PFSK-1 (cell line): ENCODE results near the gene DBF4B.
A peak's percentile ranks its signal among the peaks of the same experiment; 100 is the strongest.

Experiments
- FOXP2 ChIP-seq: optimal IDR thresholded peaks from 2 replicates; pipeline ENCODE3; 2011; ENCODE audit warnings: borderline replicate concordance, control low read depth, inconsistent platforms; ENCODE audit not compliant: insufficient read depth; ENCODE audit errors: extremely low read length, extremely low read depth
- POLR2AphosphoS5 ChIP-seq: IDR thresholded peaks from 2 replicates; pipeline ENCODE4 v1.6.1; 2012; ENCODE audit warnings: low read depth, mild to moderate bottlenecking, control low read depth, low read length, moderate library complexity
- SIN3A ChIP-seq: IDR thresholded peaks from 2 replicates; pipeline ENCODE4 v1.6.1; 2012; ENCODE audit warnings: mild to moderate bottlenecking, low read length, moderate library complexity, borderline replicate concordance; ENCODE audit not compliant: insufficient read depth
- TAF1 ChIP-seq: IDR thresholded peaks from 2 replicates; pipeline ENCODE4 v1.6.1; 2012; ENCODE audit warnings: low read length, control low read depth, borderline replicate concordance; ENCODE audit not compliant: insufficient read depth
- TF ChIP-seq, protein P1 (sequence below), 2 experiments: IDR thresholded peaks; 2 replicates each; pipeline versions ENCODE4 v1.6.1 to v1.8.0; 2011 to 2012; ENCODE audit warnings: low read depth in 2 of 2, low read length in 2 of 2, control low read depth in 1 of 2, inconsistent platforms in 1 of 2, mild to moderate bottlenecking in 1 of 2, moderate library complexity in 1 of 2; ENCODE audit not compliant: insufficient read depth in 1 of 2

The DBF4B gene

DNA sequence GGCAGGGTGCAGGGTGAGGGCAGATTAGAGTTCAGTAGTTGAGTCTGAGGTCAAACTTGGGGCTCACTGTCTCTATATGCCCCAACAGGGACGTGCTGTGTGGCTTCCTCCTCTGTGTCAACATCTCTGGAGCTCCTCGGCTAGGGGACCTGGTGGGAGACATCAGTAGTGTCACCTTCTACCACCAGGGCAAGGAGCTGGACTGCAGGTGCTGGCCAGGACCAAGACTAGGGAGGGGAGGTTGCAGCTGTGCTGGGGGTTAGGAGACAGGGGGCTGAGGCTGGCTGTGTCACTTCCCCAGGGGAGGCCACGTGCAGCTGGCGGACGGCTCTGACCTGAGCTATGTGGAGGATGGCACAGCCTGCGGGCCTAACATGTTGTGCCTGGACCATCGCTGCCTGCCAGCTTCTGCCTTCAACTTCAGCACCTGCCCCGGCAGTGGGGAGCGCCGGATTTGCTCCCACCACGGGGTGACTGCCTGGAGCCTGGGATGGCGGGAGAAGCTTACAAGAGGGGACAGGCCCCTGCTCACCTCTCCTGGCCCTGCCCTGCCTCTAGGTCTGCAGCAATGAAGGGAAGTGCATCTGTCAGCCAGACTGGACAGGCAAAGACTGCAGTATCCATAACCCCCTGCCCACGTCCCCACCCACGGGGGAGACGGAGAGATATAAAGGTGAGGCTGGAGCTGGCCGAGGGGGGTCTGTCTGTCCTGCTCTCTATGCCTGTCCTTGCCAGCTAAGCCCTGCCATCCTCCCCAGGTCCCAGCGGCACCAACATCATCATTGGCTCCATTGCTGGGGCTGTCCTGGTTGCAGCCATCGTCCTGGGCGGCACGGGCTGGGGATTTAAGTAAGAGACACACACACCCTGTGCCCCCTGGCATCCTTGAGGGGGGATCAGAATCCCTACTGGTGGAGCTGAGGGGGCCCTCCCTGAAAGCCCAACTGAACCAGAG, 69.2 kb downstream of the DBF4B start:
- TF ChIP-seq, protein P1, sequence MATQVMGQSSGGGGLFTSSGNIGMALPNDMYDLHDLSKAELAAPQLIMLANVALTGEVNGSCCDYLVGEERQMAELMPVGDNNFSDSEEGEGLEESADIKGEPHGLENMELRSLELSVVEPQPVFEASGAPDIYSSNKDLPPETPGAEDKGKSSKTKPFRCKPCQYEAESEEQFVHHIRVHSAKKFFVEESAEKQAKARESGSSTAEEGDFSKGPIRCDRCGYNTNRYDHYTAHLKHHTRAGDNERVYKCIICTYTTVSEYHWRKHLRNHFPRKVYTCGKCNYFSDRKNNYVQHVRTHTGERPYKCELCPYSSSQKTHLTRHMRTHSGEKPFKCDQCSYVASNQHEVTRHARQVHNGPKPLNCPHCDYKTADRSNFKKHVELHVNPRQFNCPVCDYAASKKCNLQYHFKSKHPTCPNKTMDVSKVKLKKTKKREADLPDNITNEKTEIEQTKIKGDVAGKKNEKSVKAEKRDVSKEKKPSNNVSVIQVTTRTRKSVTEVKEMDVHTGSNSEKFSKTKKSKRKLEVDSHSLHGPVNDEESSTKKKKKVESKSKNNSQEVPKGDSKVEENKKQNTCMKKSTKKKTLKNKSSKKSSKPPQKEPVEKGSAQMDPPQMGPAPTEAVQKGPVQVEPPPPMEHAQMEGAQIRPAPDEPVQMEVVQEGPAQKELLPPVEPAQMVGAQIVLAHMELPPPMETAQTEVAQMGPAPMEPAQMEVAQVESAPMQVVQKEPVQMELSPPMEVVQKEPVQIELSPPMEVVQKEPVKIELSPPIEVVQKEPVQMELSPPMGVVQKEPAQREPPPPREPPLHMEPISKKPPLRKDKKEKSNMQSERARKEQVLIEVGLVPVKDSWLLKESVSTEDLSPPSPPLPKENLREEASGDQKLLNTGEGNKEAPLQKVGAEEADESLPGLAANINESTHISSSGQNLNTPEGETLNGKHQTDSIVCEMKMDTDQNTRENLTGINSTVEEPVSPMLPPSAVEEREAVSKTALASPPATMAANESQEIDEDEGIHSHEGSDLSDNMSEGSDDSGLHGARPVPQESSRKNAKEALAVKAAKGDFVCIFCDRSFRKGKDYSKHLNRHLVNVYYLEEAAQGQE (IDR thresholded peaks at IDR 0.05; ENCODE audit: insufficient read depth in 1 of 2, low read depth in 2 of 2, low read length in 2 of 2) = no peak
- TF ChIP-seq FOXP2 = no peak
- TF ChIP-seq POLR2AphosphoS5 = no peak
- TF ChIP-seq SIN3A = no peak
- TF ChIP-seq TAF1 = no peak

DNA sequence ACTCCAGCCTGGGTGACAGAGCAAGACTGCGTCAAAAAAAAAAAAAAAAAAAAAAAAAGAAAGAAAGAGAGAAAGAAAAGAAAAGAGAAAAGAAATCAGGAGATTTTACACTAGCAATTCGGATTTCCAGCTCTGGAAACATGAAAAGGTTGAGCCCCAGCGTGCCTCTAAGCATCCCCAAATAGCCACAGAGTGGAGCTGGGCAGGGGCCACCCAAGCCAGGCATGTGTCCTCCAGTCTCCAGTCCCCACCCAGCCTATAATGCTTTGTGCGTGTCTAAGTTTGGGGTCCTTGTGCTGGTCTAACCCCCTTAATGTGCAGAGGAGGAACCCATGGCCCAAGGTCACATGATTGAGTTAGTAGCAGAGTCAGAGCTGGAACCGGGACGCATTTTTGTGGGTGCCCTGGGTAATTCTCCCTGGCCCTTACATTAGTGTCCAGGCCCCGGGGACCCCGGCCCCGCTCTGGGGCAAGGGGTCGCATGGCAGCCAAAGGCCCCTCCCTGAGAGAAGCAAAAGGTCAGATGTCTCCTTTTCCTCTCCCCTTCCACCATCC, 70.3 kb downstream of the DBF4B start:
- TF ChIP-seq POLR2AphosphoS5 = no peak

DNA sequence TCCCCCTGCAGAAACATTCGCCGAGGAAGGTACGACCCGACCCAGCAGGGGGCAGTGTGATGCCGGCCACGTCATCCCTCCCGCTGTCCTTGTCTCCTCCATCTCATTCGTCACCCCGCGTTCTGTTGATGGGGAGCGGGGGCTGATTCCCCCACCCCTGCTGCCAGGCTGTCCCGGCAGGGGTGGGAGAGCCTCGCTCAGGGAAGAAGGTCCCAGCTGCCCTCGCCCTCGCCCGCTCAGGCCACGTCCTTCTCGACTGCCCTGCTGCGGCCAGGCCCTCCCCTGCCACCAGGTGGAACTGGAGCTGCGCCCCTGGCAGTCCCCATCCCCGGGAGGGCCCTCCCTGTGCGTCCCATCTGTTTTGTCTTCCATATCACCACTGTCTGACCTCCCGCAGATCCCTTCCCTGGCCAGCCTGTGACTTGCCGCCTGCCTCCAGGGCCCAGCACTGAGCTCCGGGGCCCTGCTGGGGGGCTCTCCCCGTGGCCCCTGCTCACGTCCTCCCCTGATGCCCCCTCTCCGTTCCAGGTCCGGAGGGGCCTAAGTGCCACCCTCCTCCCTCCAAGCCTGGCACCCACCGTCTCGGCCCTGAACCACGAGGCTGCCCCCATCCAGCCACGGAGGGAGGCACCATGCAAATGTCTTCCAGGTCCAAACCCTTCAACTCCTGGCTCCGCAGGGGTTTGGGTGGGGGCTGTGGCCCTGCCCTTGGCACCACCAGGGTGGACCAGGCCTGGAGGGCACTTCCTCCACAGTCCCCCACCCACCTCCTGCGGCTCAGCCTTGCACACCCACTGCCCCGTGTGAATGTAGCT, 71.0 kb downstream of the DBF4B start:
- TF ChIP-seq, protein P1 (IDR thresholded peaks at IDR 0.05; ENCODE audit: insufficient read depth in 1 of 2, low read depth in 2 of 2, low read length in 2 of 2) = peak in 1 of 2 experiments; percentile 26; a peak in 1 of 4 replicates
- TF ChIP-seq TAF1 = no peak

DNA sequence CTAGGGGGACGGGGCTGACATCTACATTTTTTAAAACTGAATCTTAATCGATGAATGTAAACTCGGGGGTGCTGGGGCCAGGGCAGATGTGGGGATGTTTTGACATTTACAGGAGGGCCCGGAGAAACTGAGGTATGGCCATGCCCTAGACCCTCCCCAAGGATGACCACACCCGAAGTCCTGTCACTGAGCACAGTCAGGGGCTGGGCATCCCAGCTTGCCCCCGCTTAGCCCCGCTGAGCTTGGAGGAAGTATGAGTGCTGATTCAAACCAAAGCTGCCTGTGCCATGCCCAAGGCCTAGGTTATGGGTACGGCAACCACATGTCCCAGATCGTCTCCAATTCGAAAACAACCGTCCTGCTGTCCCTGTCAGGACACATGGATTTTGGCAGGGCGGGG, 71.7 kb downstream of the DBF4B start:
- TF ChIP-seq POLR2AphosphoS5 (no peak), TAF1 (no peak), SIN3A (no peak), FOXP2 (no peak)
- TF ChIP-seq, protein P1 (IDR thresholded peaks at IDR 0.05; ENCODE audit: insufficient read depth in 1 of 2, low read depth in 2 of 2, low read length in 2 of 2) = no peak

DNA sequence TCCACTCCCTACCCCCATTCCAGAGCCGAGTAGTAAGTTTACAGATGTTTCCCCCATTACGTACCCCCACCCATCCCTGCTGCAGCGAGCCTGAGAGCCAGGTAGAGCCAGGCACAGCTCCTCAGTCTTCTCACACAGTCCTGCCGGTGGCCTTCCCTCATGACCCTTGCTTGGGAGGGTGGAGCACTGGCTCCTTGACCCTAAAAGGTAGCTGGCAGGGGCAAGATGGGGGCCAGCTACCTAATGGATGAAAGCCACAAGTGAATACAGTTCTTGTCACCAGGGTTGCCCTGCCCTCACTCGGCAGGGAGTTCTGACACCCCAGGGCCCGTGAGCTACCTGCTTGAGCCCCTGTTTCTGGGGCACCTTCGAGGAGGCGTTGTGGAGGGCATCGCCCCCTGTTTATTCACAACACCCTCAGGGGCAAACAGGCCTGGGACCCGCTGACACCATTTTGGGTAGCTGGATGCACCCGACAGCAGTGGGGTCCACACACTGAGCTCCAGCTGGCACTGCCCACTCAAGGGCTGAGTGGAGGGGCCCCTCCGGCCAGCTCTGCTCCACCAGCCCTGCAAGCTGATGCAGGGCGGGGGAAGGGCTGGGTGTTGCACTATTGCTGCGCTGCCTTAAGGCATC, 72.5 kb downstream of the DBF4B start:
- TF ChIP-seq POLR2AphosphoS5 = no peak
- no peak for TF ChIP-seq TAF1
- no peak for TF ChIP-seq FOXP2
- TF ChIP-seq SIN3A = no peak
